Spinal cord (tissue), 10 donors: ENCODE results near the gene LRRC3. TPM values are rescaled to one million over a fixed set of nuclear protein-coding genes. Genes with fewer than 3 reads are reported as not detected.

Experiments
- DNase-seq, 6 donors: peaks; one replicate each; pipeline versions ENCODE4 v3.0.0 to v3.0.0-alpha.2; 2013 to 2015; ENCODE audit warnings: low spot score in 6 of 6, low read depth in 4 of 6
- H3K27ac ChIP-seq: one replicate; pipeline ENCODE4 v1.5.1; 2013; ENCODE audit warnings: low read depth, low read length, control low read depth
- H3K27me3 ChIP-seq: one replicate; pipeline ENCODE4 v1.6.1; 2013; ENCODE audit warnings: low read length; ENCODE audit not compliant: control insufficient read depth, insufficient read depth
- H3K36me3 ChIP-seq: one replicate; pipeline ENCODE4 v1.6.1; 2013; ENCODE audit warnings: low read length; ENCODE audit not compliant: control insufficient read depth, insufficient read depth
- H3K4me1 ChIP-seq: one replicate; pipeline ENCODE4 v1.6.1; 2013; ENCODE audit warnings: low read length; ENCODE audit not compliant: control insufficient read depth, insufficient read depth
- H3K4me3 ChIP-seq: one replicate; pipeline ENCODE4 v1.5.1; 2013; ENCODE audit warnings: low read depth, low read length, control low read depth
- H3K9me3 ChIP-seq: one replicate; pipeline ENCODE4 v1.6.1; 2013; ENCODE audit warnings: low read length; ENCODE audit not compliant: control insufficient read depth, insufficient read depth
- WGBS: methylation state at CpG from one replicate; pipeline ENCODE4 v1.1.5; 2013; ENCODE audit warnings: missing lambda C conversion rate; ENCODE audit not compliant: insufficient coverage; 5-methylcytosine and 5-hydroxymethylcytosine counted together
- polyA plus RNA-seq, 2 donors: library from polyadenylated mRNA; unstranded; fragments of 120-200 nt; gene quantifications; one replicate each; pipeline ENCODE4 v1.2.1, GENCODE V29; 2013; ENCODE audit not compliant: insufficient read length in 2 of 2
- total RNA-seq, 2 donors: library from RNA; depleted of rRNA in 1 of 2; stranded (reverse); fragments of 120-200 nt in 1 of 2; fragments of >200 nt in 1 of 2; gene quantifications; one replicate each; pipeline versions ENCODE4 v1.2.3 to v1.2.4, GENCODE V29; 2013 to 2014
- donor health status: healthy.

The LRRC3 gene
- total and polyA plus RNA-seq, 4 donors = 1.4 to 6.5 (median 3.4) TPM

DNA sequence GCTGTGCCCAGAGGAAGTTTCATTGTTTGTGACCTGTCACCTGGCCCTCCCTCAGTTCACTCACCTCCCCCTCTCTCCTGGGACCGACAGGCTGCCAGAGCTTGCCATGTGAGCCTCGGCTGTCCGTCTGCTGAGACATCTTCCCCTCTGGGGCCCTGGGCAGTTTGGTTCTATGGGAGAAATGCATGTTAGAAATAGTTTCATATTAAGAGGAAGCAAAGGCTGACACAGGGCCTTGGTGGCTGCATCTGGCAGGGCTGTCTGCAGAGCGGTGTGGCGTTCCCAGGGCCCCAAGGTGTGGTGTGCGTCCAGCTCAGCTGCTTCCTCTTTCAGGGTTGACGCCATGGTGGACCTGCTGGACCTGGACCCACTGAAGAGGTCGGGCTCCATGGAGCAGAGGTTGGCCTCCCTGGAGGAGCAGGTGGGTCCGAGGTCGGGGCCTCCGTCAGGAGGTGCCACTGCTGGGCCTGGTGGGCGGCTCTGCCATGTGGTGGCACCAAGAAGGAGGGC, 31.9 kb upstream of the LRRC3 start:
- H3K4me1 ChIP-seq = no peaks in the 10 kb centered on the region
- no peak overlapping the region for H3K4me3 ChIP-seq
- H3K27ac ChIP-seq = no peak overlapping the region
- peaks cover 50% of the 10 kb centered on the region for H3K36me3 ChIP-seq
- 92% methylated on average over 9 of the region's 12 CpGs for WGBS
- H3K27me3 ChIP-seq = no peaks in the 10 kb centered on the region
- DNase-seq = no peak
- H3K9me3 ChIP-seq = no peaks in the 10 kb centered on the region

DNA sequence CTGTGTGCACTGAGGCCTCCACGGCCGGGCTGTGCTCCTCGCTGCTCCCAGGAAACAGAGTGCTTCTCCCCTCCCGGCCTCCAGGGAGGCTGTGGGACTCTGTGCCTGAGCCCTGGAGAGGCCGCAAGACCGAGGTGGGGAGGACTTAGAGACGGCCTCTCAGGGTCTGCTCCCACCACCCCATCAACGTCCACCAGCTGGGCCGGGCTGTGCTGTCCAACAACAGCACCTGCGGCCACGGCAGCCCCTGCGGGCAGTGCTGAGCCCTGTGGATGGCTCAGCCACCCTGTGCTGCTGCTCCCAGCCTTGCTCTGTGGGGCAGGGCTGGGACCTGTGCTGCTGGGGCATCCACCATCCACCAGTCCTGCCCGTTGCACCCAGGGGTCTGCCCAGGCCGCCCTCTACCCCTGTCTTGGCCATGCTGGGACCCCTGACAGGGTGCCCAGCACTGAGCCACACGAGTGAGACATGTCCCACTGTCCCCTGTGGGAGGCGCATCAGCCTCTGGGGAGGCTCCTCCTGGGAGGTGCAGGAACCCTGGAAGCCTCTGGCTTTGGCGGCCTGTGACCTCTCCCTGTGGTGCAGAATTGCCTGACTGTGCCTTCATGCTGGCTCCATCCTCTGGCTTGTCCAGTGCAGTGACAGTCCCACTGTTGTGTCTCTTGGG, 31.2 kb upstream of the LRRC3 start:
- H3K9me3 ChIP-seq = no peaks in the 10 kb centered on the region
- no peak overlapping the region for H3K4me3 ChIP-seq
- H3K36me3 ChIP-seq = peaks cover 43% of the 10 kb centered on the region
- H3K27ac ChIP-seq = no peak overlapping the region
- 81% methylated on average over 17 of the region's 17 CpGs for WGBS
- H3K4me1 ChIP-seq = no peaks in the 10 kb centered on the region
- no peak for DNase-seq
- no peaks in the 10 kb centered on the region for H3K27me3 ChIP-seq

DNA sequence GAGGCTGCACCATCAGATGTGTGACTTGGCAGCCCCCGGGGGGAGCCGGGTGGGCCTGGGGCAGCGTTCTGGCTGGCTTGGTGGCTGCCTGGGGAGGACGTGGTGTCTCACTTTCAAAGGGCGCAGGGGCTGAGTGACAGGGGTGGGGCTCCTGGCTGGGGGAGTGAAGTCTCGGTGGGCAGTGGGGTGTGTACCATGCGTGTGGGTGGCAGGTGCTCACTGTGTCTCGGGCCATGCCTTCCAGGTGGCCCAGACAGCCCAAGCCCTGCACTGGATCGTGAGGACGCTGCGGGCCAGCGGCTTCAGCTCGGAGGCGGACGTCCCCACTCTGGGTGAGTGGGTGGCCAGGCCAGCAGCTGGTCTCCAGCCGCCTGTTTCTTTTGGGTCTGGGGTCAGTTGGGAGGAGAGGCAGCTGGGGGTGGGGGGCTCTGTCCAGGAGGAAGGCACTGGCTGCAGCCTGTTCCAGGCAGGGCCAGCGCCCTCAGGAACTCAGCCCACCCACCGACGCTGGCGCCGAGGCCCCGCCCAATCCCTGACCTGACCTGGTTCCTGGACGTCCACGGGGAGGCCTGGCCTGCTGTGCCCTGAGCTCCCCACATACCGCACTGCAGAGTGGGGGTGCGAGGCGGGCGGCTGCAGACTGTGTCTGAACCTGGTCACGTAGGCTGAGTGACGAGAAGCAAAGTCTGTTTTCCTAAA, 30.6 kb upstream of the LRRC3 start:
- H3K27ac ChIP-seq = no peak overlapping the region
- no peak for DNase-seq
- peaks cover under 1% of the 10 kb centered on the region for H3K9me3 ChIP-seq
- H3K36me3 ChIP-seq = peaks cover 43% of the 10 kb centered on the region
- no peaks in the 10 kb centered on the region for H3K27me3 ChIP-seq
- H3K4me3 ChIP-seq = no peak overlapping the region
- H3K4me1 ChIP-seq = no peaks in the 10 kb centered on the region
- WGBS = 72% methylated on average over 30 of the region's 30 CpGs

DNA sequence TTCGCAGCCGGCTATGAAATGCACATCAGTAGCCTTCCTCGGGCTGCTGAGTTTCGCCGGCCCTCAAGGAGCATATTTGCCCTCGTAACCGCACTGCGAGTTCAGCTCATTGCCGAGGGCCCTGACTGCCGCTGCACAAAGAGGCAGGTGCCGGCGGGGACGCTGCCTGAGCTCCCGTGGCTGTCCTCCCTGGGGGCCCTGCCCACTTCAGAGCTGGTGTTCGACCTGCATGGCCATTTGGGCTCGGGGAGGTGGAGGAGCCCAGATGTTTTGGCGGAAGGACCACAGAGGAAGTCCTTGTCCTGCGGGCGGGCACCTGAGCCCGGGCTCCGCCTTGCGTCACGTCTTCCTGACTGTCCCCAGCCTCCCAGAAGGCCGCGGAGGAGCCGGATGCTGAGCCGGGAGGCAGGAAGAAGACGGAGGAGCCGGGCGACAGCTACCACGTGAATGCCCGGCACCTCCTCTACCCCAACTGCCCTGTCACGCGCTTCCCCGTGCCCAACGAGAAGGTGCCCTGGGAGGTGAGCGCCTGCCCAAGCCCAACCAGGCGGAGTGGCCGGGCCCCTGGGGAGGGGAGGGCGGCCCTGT, 29.9 kb upstream of the LRRC3 start:
- H3K4me3 ChIP-seq = no peak overlapping the region
- no peak for DNase-seq
- peaks cover 3% of the 10 kb centered on the region for H3K9me3 ChIP-seq
- no peaks in the 10 kb centered on the region for H3K4me1 ChIP-seq
- H3K27ac ChIP-seq = no peak overlapping the region
- H3K27me3 ChIP-seq = no peaks in the 10 kb centered on the region
- peaks cover 43% of the 10 kb centered on the region for H3K36me3 ChIP-seq
- WGBS = 74% methylated on average over 28 of the region's 40 CpGs

DNA sequence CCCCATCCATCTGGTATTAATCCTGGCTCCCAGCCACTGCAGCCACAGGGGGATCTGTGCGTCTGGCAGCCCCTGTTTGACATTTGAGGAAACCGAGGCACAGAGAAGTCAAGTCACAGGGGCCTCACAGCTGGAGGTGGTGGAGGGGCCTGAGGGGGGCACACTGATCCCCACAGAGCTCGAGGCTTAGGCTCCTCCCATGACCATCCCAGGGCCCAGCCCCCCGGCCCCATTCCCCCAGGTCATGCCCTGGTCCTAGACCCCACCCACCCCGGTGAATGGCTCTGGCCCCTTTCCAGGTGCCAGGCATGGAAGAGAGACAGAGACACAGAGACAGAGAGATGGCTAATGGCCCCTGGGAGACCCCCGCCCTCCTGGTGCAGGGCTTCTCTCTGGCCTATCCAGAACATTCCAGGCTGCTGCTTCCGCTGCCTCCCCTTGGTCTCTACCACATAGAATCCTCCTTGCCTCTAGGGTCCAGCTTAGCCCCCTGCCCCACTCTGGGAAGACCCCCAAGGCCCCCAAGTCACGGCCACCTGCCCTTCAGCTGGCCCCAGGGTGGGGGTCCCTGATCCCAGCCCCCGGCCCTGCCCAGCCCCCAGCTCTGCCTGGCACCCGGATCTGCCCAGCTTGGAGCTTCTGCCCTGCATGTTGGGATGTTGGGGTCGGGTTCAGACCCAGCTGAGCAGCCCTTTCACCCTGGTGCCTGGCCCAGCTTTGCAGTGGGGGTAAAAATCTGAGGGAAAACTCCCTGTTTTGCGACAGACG, 29.2 kb upstream of the LRRC3 start:
- DNase-seq = no peak
- H3K4me1 ChIP-seq = no peaks in the 10 kb centered on the region
- WGBS = 76% methylated on average over 11 of the region's 13 CpGs
- peaks cover 43% of the 10 kb centered on the region for H3K36me3 ChIP-seq
- H3K4me3 ChIP-seq = no peak overlapping the region
- H3K27me3 ChIP-seq = no peaks in the 10 kb centered on the region
- H3K9me3 ChIP-seq = peaks cover 3% of the 10 kb centered on the region
- no peak overlapping the region for H3K27ac ChIP-seq

DNA sequence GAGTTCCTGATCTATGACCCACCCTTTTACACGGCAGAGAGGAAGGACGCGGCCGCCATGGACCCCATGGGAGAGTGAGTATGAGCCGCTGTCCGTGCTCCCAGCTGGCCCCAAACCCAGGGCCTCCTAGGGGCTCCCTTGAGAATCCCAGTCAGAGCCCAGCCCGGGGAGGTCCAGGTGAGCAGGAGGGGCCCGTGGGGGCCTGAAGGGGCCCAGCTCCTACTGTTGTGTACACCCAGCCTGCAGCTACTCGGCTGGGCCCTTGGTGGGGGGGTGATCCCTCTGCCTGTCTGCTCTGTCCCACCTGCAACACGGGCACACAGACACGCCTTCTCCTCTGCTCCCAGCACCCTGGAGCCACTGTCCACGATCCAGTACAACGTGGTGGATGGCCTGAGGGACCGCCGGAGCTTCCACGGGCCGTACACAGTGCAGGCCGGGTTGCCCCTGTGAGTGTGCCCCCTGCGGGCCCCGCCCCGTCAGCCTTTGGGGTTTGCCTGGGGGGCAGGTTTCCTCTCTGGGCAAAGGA, 28.6 kb upstream of the LRRC3 start:
- Histone ChIP-seq H3K36me3 (peaks cover 43% of the 10 kb centered on the region), H3K4me3 (no peak overlapping the region), H3K9me3 (peaks cover 3% of the 10 kb centered on the region), H3K27ac (no peak overlapping the region), H3K27me3 (no peaks in the 10 kb centered on the region), H3K4me1 (no peaks in the 10 kb centered on the region)
- 87% methylated on average over 20 of the region's 21 CpGs for WGBS
- no peak for DNase-seq

DNA sequence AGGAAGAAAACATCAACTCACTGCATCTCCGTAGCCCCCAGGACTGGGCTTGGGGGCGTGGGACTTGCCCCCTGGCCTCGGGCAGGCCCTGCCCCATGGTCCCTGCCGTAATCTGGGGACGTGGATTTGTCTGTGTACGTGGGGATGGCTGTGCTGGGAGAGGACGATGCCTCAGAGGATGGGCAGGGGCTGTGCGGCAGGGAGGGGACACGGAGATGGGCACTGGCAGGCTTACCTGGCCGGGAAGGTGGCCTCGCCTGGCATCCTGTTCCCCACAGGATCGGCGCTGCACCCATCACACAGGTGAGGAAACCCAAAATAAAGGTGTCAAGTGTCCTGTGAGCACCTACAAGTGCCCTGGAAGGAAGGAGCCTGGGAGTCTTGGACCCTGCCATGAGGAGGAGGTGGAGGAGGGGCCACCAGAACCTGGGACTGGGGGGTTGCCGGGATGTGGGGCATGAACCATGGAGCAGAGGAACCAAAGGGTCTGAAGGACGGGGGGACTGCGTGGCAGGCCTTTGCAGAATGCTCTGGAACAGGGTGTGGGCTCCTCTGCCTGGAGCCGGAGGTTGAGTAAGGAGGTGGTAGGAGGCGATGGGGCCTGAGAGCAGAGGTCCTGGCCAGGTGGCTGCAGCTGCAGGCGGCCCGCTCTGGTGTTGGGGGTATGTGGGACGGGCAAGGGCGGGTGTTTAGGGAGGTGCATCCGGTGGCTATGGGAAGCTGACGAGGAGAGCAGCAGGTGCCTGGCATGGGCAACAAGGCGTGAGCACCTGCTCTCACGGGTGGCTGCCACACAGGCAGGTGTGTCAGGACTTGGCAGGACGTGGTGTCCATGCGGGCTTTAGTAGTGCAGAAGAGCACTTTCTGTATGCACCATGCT, 27.8 kb upstream of the LRRC3 start:
- Histone ChIP-seq H3K4me1 (no peaks in the 10 kb centered on the region), H3K36me3 (peaks cover 43% of the 10 kb centered on the region), H3K4me3 (no peak overlapping the region), H3K9me3 (peaks cover 3% of the 10 kb centered on the region), H3K27ac (no peak overlapping the region), H3K27me3 (no peaks in the 10 kb centered on the region)
- no peak for DNase-seq
- 90% methylated on average over 26 of the region's 28 CpGs for WGBS

DNA sequence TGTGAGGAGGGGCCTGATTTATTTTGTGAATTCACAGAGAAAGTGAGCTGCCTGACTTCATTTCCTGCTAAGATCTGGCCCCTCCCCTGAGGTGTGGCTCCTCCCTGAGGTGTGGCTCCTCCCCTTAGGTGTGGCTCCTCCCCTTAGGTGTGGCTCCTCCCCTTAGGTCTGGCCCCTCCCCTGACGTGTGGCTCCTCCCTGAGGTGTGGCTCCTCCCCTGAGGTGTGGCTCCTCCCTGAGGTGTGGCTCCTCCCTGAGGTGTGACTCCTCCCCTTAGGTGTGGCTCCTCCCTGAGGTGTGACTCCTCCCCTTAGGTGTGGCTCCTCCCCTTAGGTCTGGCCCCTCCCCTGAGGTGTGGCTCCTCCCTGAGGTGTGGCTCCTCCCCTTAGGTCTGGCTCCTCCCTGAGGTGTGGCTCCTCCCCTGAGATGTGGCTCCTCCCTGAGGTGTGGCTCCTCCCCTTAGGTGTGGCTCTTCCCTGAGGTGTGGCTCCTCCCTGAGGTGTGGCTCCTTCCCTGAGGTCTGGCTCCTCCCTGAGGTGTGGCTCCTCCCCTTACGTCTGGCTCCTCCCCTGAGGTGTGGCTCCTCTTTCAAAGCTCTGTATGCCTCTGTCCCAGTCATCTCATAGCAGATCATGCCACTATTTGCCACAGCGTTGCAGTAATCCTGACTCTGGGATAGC, 26.9 kb upstream of the LRRC3 start:
- H3K4me3 ChIP-seq = no peak overlapping the region
- H3K27me3 ChIP-seq = no peaks in the 10 kb centered on the region
- no peak for DNase-seq
- H3K9me3 ChIP-seq = peaks cover 3% of the 10 kb centered on the region
- peaks cover 47% of the 10 kb centered on the region for H3K36me3 ChIP-seq
- H3K27ac ChIP-seq = no peak overlapping the region
- 69% methylated on average over 2 of the region's 3 CpGs for WGBS
- H3K4me1 ChIP-seq = no peaks in the 10 kb centered on the region
